NB4 (cell line): ENCODE measurements around the gene CENPB.

ENCODE experiments used
- DNase-seq: peaks from one replicate; pipeline ENCODE4 v3.0.0; 2010; ENCODE audit warnings: low read depth
- H3K4me3 ChIP-seq: one replicate; pipeline ENCODE4 v1.5.1; 2011; ENCODE audit warnings: mild to moderate bottlenecking, low read depth, low read length, moderate library complexity
- CTCF ChIP-seq: IDR thresholded peaks from one replicate; pipeline ENCODE4 v1.5.1; 2012; ENCODE audit warnings: low read depth, low read length
- MAX ChIP-seq: IDR thresholded peaks from 2 replicates; pipeline ENCODE4 v1.6.1; 2011; ENCODE audit warnings: low read depth, low read length
- MYC ChIP-seq: IDR thresholded peaks from 2 replicates; pipeline ENCODE4 v1.6.1; 2011; ENCODE audit warnings: low read depth, low read length
- POLR2A ChIP-seq: IDR thresholded peaks from 2 replicates; pipeline ENCODE4 v1.6.1; 2011; ENCODE audit warnings: mild to moderate bottlenecking; ENCODE audit not compliant: insufficient read length; ENCODE audit errors: extremely low read depth

CENPB gene

DNA sequence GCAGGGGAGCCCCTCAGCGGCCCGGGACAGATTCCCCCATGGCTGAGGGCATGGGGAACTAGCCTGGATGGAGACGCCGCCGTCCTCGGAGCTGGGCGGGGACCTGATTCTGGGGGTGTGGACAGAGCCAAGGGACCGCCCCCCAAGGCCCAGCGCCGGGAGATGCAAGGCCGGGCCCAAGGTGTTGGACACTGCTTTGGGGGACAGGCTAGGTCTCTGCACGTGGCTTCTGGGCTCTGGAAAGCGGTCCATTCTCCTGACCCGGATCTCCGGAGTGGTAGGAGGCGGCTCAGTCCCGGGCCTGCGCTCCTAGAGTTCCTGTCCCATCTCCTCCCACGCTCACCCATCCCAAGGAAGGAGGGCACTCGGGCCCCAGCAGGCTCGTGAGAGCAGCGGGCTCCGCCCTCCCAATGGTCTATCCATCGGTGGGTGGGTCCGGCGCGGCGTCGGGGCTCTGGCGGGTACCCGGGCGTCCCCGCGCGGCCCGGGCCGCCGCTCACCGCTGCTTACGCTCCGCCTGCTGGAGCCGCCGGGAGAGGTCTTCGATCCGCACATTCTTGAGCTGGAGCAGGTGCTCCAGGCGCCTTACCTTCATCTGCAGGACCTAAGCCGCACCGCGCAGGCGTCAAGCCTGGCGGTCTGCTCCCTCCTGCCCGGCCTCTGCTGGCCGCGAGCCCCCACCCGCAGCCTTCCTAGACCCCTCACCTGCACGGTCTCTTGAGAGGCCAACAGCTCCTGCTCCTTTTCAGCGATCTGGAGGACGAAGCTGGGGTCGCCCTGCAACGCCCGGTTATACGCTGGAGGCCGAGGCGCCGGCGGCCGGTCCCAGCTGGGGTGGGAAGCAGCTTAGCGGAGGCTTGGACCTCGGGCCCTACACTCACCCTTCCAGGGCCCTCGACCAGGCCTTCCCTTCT, 8.6 kb downstream of the CENPB start:
- no peak for DNase-seq
- H3K4me3 ChIP-seq, result no peak overlapping the region

GRCh38 chr20:3777381-3777715, 9.2 kb downstream of the CENPB start:
- no peak for TF ChIP-seq CTCF
- no peak for TF ChIP-seq MAX
- TF ChIP-seq MYC, result no peak
- TF ChIP-seq POLR2A, result no peak
- H3K4me3 ChIP-seq, result no peak overlapping the region

More for the DNA sequence above, 8.6 kb downstream of the CENPB start:
- TF ChIP-seq POLR2A, result no peak
- no peak for TF ChIP-seq MAX
- no peak for TF ChIP-seq CTCF
- TF ChIP-seq MYC, result no peak

DNA sequence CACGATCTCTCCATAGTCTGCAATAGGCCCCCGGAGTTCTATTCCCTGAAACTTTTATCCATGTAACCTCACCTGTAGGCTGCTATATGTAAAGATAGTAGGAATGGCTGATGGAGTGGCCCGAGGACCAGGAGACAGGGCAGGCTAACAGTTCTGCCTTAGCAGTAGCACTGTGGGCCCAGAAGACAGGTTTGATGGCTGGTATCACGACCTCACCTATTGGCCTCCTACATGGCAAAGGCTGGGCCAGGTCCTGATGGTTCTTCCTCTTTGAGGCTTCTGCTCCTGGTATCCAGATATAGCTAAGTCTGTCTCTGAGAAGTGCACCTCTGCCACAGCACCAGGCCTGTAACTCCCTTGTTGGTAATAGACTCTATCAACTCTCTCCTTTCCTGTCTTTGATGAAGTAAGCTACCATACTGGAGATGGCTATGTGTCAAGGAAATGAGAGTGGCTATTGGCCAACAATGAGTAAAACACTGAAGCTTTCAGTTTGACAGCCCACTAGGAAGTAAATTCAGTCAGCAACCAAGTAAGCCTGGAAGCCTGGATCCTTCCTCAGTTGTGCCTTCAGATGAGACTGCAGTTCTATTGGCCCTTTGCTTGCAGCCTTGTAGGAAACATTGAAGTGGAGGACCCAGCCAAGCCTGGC, 11.0 kb downstream of the CENPB start:
- TF ChIP-seq POLR2A, result no peak
- no peak for TF ChIP-seq MAX
- TF ChIP-seq MYC, result no peak
- no peak for TF ChIP-seq CTCF
- no peak for DNase-seq
- H3K4me3 ChIP-seq, result no peak overlapping the region

More at GRCh38 chr20:3777381-3777715, 9.2 kb downstream of the CENPB start:
- DNase-seq, result no peak

- no peak overlapping the region for H3K4me3 ChIP-seq
- TF ChIP-seq MYC, result no peak
- no peak for TF ChIP-seq POLR2A
- no peak for TF ChIP-seq MAX
- no peak for TF ChIP-seq CTCF
- DNase-seq, result no peak
These were observed 14.9 kb downstream of the CENPB start for GRCh38 chr20:3771552-3772058.

DNA sequence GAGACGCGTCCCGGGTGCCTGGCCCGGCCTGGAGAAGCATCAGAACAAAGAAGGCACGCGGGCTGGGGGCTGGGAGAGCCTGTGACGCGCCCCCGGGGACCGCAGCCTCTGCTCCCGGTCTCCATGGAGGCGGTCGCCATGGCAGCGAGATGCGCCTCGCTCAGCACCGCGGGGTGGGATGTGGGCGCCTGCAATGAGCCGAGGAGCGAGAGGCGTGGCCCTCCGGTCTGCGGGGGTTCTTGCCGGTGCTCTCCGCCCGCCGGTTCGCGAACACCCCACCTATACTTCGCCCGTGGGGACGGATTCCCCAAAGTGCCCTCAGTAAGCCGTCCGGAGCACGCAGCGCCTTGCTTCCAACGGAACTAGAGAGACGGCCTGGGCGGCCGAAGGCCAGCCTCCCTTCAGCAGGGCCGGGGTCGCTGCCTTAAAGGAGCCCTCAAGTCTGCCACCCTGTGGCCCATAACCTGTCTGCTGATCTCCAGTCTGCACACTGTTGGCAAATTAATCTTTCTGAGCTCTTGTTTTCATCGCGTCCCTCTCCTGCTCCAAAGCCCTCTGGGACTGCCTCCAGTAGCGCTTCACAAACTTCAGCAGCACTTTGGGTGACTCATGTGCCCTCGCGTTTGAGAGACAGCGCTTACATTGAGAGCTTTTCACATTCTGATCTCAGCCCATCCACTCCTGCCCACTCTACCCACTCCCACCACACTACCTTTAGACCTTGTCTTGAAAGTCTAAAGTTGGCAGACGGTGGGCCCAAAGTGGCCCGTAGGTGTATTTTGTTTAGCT, 18.0 kb downstream of the CENPB start:
- TF ChIP-seq POLR2A, result no peak
- TF ChIP-seq MAX, result peak; percentile 29; the same call in 1 of the 2 replicates
- peak; percentile 64 for TF ChIP-seq MYC
- TF ChIP-seq CTCF, result peak; percentile 61
- H3K4me3 ChIP-seq, result peak overlapping the region; percentile 76
- DNase-seq, result peak; percentile 93
